Mesothelial cell of epicardium (in vitro differentiated cells): ENCODE measurements around the gene AMFR. TPM values are rescaled to one million over a fixed set of nuclear protein-coding genes. Genes with fewer than 3 reads are reported as not detected.

Experiments used
- DNase-seq, 2 experiments: peaks; one replicate each; pipeline ENCODE4 v3.0.0; 2021; ENCODE audit warnings: low spot score in 2 of 2; ENCODE audit not compliant: unreplicated experiment in 2 of 2
- H3K27ac Mint-ChIP-seq: 2 replicates; pipeline ENCODE4 v1.8.0; 2021; ENCODE audit warnings: mixed read lengths
- H3K27me3 Mint-ChIP-seq: 2 replicates; pipeline ENCODE4 v1.8.0; 2021; ENCODE audit warnings: low read depth, mixed read lengths
- H3K36me3 Mint-ChIP-seq: 2 replicates; pipeline ENCODE4 v1.8.0; 2021; ENCODE audit warnings: mixed read lengths
- H3K4me1 Mint-ChIP-seq: 2 replicates; pipeline ENCODE4 v1.8.0; 2021; ENCODE audit warnings: mixed read lengths
- H3K4me3 Mint-ChIP-seq: 2 replicates; pipeline ENCODE4 v1.8.0; 2021; ENCODE audit warnings: mild to moderate bottlenecking, moderate library complexity, mixed read lengths
- H3K9me3 Mint-ChIP-seq: 2 replicates; pipeline ENCODE4 v1.8.0; 2021; ENCODE audit warnings: mixed read lengths
- CTCF ChIP-seq: fragments of 200-600 bp; sonication (generic); IDR thresholded peaks from one replicate; pipeline ENCODE4 v1.5.0; 2021; ENCODE audit warnings: antibody characterized with exemption; ENCODE audit not compliant: unreplicated experiment
- total RNA-seq: library from RNA; stranded (reverse); gene quantifications from 3 replicates; pipeline ENCODE4 v1.2.1, GENCODE V29; 2021

Gene AMFR
- total RNA-seq, 1 donor from 2014 or later: 60.0 TPM

- Mint-ChIP-seq H3K27ac (no peak overlapping the region), H3K36me3 (no peaks in the 10 kb centered on the region), H3K4me1 (peaks cover 17% of the 10 kb centered on the region), H3K9me3 (no peaks in the 10 kb centered on the region), H3K4me3 (no peak overlapping the region), H3K27me3 (no peaks in the 10 kb centered on the region)
- DNase-seq: no peak
- no peak for TF ChIP-seq CTCF
These were observed 92.8 kb downstream of the AMFR start for GRCh38 chr16:56332464-56333079.

GRCh38 chr16:56331915-56332314 is 93.4 kb downstream of the AMFR start:
- H3K27ac Mint-ChIP-seq: no peak overlapping the region
- peaks cover 17% of the 10 kb centered on the region for H3K4me1 Mint-ChIP-seq
- no peaks in the 10 kb centered on the region for H3K27me3 Mint-ChIP-seq
- no peak overlapping the region for H3K4me3 Mint-ChIP-seq
- H3K36me3 Mint-ChIP-seq: no peaks in the 10 kb centered on the region
- DNase-seq: no peak
- H3K9me3 Mint-ChIP-seq: no peaks in the 10 kb centered on the region
- TF ChIP-seq CTCF: no peak

- no peaks in the 10 kb centered on the region for H3K27me3 Mint-ChIP-seq
- H3K27ac Mint-ChIP-seq: no peak overlapping the region
- H3K4me3 Mint-ChIP-seq: no peak overlapping the region
- H3K36me3 Mint-ChIP-seq: no peaks in the 10 kb centered on the region
- no peaks in the 10 kb centered on the region for H3K9me3 Mint-ChIP-seq
- TF ChIP-seq CTCF: no peak
- DNase-seq: no peak
- H3K4me1 Mint-ChIP-seq: peaks cover 17% of the 10 kb centered on the region
These were observed 93.9 kb downstream of the AMFR start for GRCh38 chr16:56331399-56331798.

- Mint-ChIP-seq H3K4me3 (no peak overlapping the region), H3K4me1 (peaks cover 17% of the 10 kb centered on the region), H3K36me3 (no peaks in the 10 kb centered on the region), H3K9me3 (no peaks in the 10 kb centered on the region), H3K27me3 (no peaks in the 10 kb centered on the region), H3K27ac (peak overlapping the region; percentile 60)
- no peak for DNase-seq
- TF ChIP-seq CTCF: no peak
These were observed 94.9 kb downstream of the AMFR start for GRCh38 chr16:56330476-56330875.

GRCh38 chr16:56329887-56330286 is 95.5 kb downstream of the AMFR start:
- Mint-ChIP-seq H3K27ac (no peak overlapping the region), H3K4me1 (peaks cover 17% of the 10 kb centered on the region), H3K9me3 (no peaks in the 10 kb centered on the region), H3K36me3 (no peaks in the 10 kb centered on the region), H3K27me3 (no peaks in the 10 kb centered on the region), H3K4me3 (no peak overlapping the region)
- TF ChIP-seq CTCF: no peak
- no peak for DNase-seq
